ENCODE data around the gene DCD. TPM values are rescaled to one million over a fixed set of nuclear protein-coding genes. Genes with fewer than 3 reads are reported as not detected.

Gene DCD
- total and polyA plus RNA-seq, 2 donors (not counting 3 experiments of a cell fraction or from before 2014, with no cell fraction given), result not detected

- FAIRE-seq, result no peak
- POLR2A ChIA-PET, result no interaction called here
- TF ChIP-seq POLR2AphosphoS5 (IDR thresholded peaks at IDR 0.05; ENCODE audit: insufficient read depth, low read depth, low read length) (no peak), JUN (IDR thresholded peaks at IDR 0.05; ENCODE audit: borderline replicate concordance, insufficient read depth, insufficient read length, low read depth) (no peak), MYC (IDR thresholded peaks at IDR 0.05; ENCODE audit: low read depth, low read length) (no peak), CTCF (IDR thresholded peaks at IDR 0.05; ENCODE audit: extremely low read depth in 1 of 2, insufficient read depth in 1 of 2, low read depth in 1 of 2, low read length in 2 of 2) (no peak), FOS (IDR thresholded peaks at IDR 0.05; ENCODE audit: borderline replicate concordance, insufficient read depth, low read length) (no peak), POLR2A (IDR thresholded peaks at IDR 0.05; ENCODE audit: low read depth, low read length) (no peak), GATA2 (IDR thresholded peaks at IDR 0.05; ENCODE audit: insufficient read depth, insufficient read length, low read depth, low read length) (no peak), EZH2 (IDR thresholded peaks at IDR 0.05; ENCODE audit: borderline replicate concordance, low read depth, low read length, severe bottlenecking) (no peak)
- TF ChIP-seq, protein P1, sequence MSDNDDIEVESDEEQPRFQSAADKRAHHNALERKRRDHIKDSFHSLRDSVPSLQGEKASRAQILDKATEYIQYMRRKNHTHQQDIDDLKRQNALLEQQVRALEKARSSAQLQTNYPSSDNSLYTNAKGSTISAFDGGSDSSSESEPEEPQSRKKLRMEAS (IDR thresholded peaks at IDR 0.05; ENCODE audit: insufficient read depth, insufficient read length), result no peak
- no peak overlapping the region for H2AFZ ChIP-seq (ENCODE audit: low read depth, low read length)
- H3K79me2 ChIP-seq (ENCODE audit: control insufficient read depth, insufficient read depth, low read length), result no peaks in the 10 kb centered on the region
- CTCF ChIA-PET, result interaction anchor here (1.1 to 1.8 kb wide), 2 partner anchors 13 to 19 kb away, joined by 4 read pairs; no protein-coding TSS in a partner anchor
- intact Hi-C loops (cut with micrococcal nuclease), result no loop called here
- no peaks in the 10 kb centered on the region for H3K36me3 ChIP-seq (ENCODE audit: control insufficient read depth in 2 of 2, extremely low read depth in 1 of 2, insufficient read depth in 2 of 2, low read length in 2 of 2)
- no peaks in the 10 kb centered on the region for H4K20me1 ChIP-seq (replicated peaks; ENCODE audit: control insufficient read depth, extremely low read depth, insufficient read depth, low read length)
- H3K4me2 ChIP-seq (ENCODE audit: insufficient read depth, low read length), result no peak overlapping the region
- no peak overlapping the region for H3K27ac ChIP-seq (ENCODE audit: insufficient read depth, low read depth, low read length)
- H3K9me1 ChIP-seq (replicated peaks; ENCODE audit: control insufficient read depth, extremely low read depth, insufficient read depth, low read length), result no peaks in the 10 kb centered on the region
- H3K4me3 ChIP-seq (replicated peaks in 1 of 3; ENCODE audit: insufficient read depth in 1 of 3, low read depth in 1 of 3, low read length in 3 of 3), result no peak overlapping the region
- dilution Hi-C loops (cut with MboI; ENCODE audit: extremely low pct_ligation_motif_present, low sequenced_read_pairs), result no loop called here
- BruUV-seq (replicated peaks), result no TSS peak
- no peaks in the 10 kb centered on the region for H3K9me3 ChIP-seq (replicated peaks; ENCODE audit: control insufficient read depth, insufficient read depth, low read length)
- no peaks in the 10 kb centered on the region for H3K4me1 ChIP-seq (ENCODE audit: control insufficient read depth, extremely low read depth, insufficient read depth, low read length)
- no peak overlapping the region for H3K9ac ChIP-seq (replicated peaks; ENCODE audit: extremely low read depth, insufficient read depth, low read length)
- no peak for DNase-seq (ENCODE audit: low read depth, low spot score)
- peaks cover 2 to 12% of the 10 kb centered on the region in 2 experiments for H3K27me3 ChIP-seq (ENCODE audit: control insufficient read depth in 2 of 2, insufficient read depth in 2 of 2, low read length in 2 of 2)
These were observed 23.6 kb downstream of the DCD start for GRCh38 chr12:54624315-54625279.

Data from endothelial cell of umbilical vein (primary cell).